ENCODE measurements around the gene STK39. TPM values are rescaled to one million over a fixed set of nuclear protein-coding genes. Genes with fewer than 3 reads are reported as not detected.

The STK39 gene
- total and polyA plus RNA-seq, 2 of the 4 experiments (the other 2 are of a cell fraction) = 11.8 to 16.4 TPM

GRCh38 chr2:167933097-167933814, 314.1 kb downstream of the STK39 start:
- BruUV-seq (replicated peaks) = no TSS peak

More at GRCh38 chr2:167933097-167933814, 314.1 kb downstream of the STK39 start:
- no peak for TF ChIP-seq USF2 (IDR thresholded peaks at IDR 0.05; ENCODE audit: low read depth, low read length)
- no peak for TF ChIP-seq CEBPB (IDR thresholded peaks at IDR 0.05; ENCODE audit: low read depth, low read length)
- no peak for TF ChIP-seq MAFK (IDR thresholded peaks at IDR 0.05; ENCODE audit: low read depth, low read length)
- TF ChIP-seq RCOR1 (IDR thresholded peaks at IDR 0.05; ENCODE audit: insufficient replicate concordance, low read length) = no peak
- no peak for TF ChIP-seq CHD1 (IDR thresholded peaks at IDR 0.05; ENCODE audit: low read depth, low read length)
- no peak for TF ChIP-seq ELK1 (IDR thresholded peaks at IDR 0.05; ENCODE audit: borderline replicate concordance, low read depth, low read length)
- no peak for TF ChIP-seq BHLHE40 (IDR thresholded peaks at IDR 0.05; ENCODE audit: low read depth, low read length)
- TF ChIP-seq CTCF (conservative IDR thresholded peaks at IDR 0.05; ENCODE audit: low read depth, low read length) = no peak
- TF ChIP-seq NFE2L2 (IDR thresholded peaks at IDR 0.05; ENCODE audit: low read depth, low read length) = no peak
- no peak for TF ChIP-seq POLR2A (IDR thresholded peaks at IDR 0.05; ENCODE audit: low read depth, low read length)
- no peak for TF ChIP-seq MXI1 (IDR thresholded peaks at IDR 0.05; ENCODE audit: borderline replicate concordance, low read depth, low read length)
- TF ChIP-seq RAD21 (IDR thresholded peaks at IDR 0.05; ENCODE audit: low read length) = no peak
- no peak for TF ChIP-seq FOS (IDR thresholded peaks at IDR 0.05; ENCODE audit: low read depth, low read length)
- no peak overlapping the region for H3K9ac ChIP-seq (ENCODE audit: low read depth, low read length)
- DNase-seq = no peak
- ATAC-seq (ENCODE audit: low read depth) = no peak
- H2BK120ac ChIP-seq (ENCODE audit: low read depth, low read length) = no peak overlapping the region
- no peak overlapping the region for H4K91ac ChIP-seq (ENCODE audit: insufficient read depth, low read depth, low read length)
- no peak overlapping the region for H3K27ac ChIP-seq (ENCODE audit: insufficient read depth, low read length)
- no peaks in the 10 kb centered on the region for H4K20me1 ChIP-seq (ENCODE audit: insufficient read depth, low read length)
- no peaks in the 10 kb centered on the region for H3K36me3 ChIP-seq (ENCODE audit: control insufficient read depth, insufficient read depth, low read length)
- ChIA-PET CTCF (no interaction called here), POLR2A (ENCODE audit: unreplicated experiment) (no interaction called here)
- H2AFZ ChIP-seq (replicated peaks; ENCODE audit: low read length, poor library complexity) = no peak overlapping the region
- no peaks in the 10 kb centered on the region for H3K9me3 ChIP-seq (ENCODE audit: control insufficient read depth, insufficient read depth, low read length)
- H2AK9ac ChIP-seq (replicated peaks; ENCODE audit: low read depth, low read length, poor library complexity) = no peak overlapping the region
- in situ Hi-C loops (cut with MboI; ENCODE audit: low sequenced_read_pairs) (no loop called here), intact Hi-C loops (cut with micrococcal nuclease) (no loop called here), dilution Hi-C loops (cut with HindIII; ENCODE audit: low sequenced_read_pairs, unreplicated experiment) (no loop called here)
- H3K23ac ChIP-seq (ENCODE audit: low read depth, low read length) = no peak overlapping the region
- H3K27me3 ChIP-seq (ENCODE audit: control insufficient read depth, insufficient read depth, low read length) = peaks cover 5% of the 10 kb centered on the region; the same call in 1 of the 2 replicates
- H3K4me3 ChIP-seq (ENCODE audit: insufficient read depth, low read depth, low read length) = no peak overlapping the region
- H4K5ac ChIP-seq (ENCODE audit: low read depth, low read length) = no peak overlapping the region
- H3K4me2 ChIP-seq (ENCODE audit: low read depth, low read length) = no peak overlapping the region
- no peak overlapping the region for H2AK5ac ChIP-seq (ENCODE audit: low read depth, low read length)
- no peak overlapping the region for H2BK20ac ChIP-seq (ENCODE audit: low read depth, low read length)
- H3K18ac ChIP-seq (ENCODE audit: low read depth, low read length) = no peak overlapping the region
- H3K4ac ChIP-seq (ENCODE audit: low read depth, low read length) = no peak overlapping the region
- no peak overlapping the region for H2BK5ac ChIP-seq (ENCODE audit: low read depth, low read length, poor library complexity, severe bottlenecking)
- no peaks in the 10 kb centered on the region for H3K79me1 ChIP-seq (ENCODE audit: low read depth in 1 of 2, low read length in 2 of 2)
- WGBS, 2 experiments (ENCODE audit: extremely low coverage in 2 of 2, insufficient read length in 1 of 2) = no CpG with 5 or more reads among the region's 4 CpGs
- H3K56ac ChIP-seq (ENCODE audit: extremely low read depth, insufficient read depth, low read length) = no peak overlapping the region
- no peak overlapping the region for H2BK15ac ChIP-seq (ENCODE audit: low read depth, low read length)
- no peak overlapping the region for H4K8ac ChIP-seq (ENCODE audit: low read depth in 2 of 2, low read length in 2 of 2)
- no peak overlapping the region for H3K14ac ChIP-seq (replicated peaks; ENCODE audit: low read depth, low read length)
- no peaks in the 10 kb centered on the region for H3K9me1 ChIP-seq (ENCODE audit: insufficient read depth, low read length)
- no peaks in the 10 kb centered on the region for H3K4me1 ChIP-seq (ENCODE audit: control insufficient read depth, insufficient read depth, low read length)
